Skeletal muscle cell (primary cell): ENCODE measurements around the gene VNN1.
A peak's percentile ranks its signal among the peaks of the same experiment; 100 is the strongest.
"Not testable (repeated sequence)": the region's sequence is repeated elsewhere in the genome, so short reads cannot be mapped to it uniquely, and the experiment has no call there.

Source experiments
- DNase-seq: peaks from one replicate; pipeline ENCODE4 v3.0.0-alpha.2; 2010; ENCODE audit warnings: low read depth
- H3K4me3 ChIP-seq: 2 replicates; pipeline ENCODE4 v1.5.1; 2011; ENCODE audit warnings: low read depth, mild to moderate bottlenecking, control low read depth, low read length, moderate library complexity

VNN1 gene

DNA sequence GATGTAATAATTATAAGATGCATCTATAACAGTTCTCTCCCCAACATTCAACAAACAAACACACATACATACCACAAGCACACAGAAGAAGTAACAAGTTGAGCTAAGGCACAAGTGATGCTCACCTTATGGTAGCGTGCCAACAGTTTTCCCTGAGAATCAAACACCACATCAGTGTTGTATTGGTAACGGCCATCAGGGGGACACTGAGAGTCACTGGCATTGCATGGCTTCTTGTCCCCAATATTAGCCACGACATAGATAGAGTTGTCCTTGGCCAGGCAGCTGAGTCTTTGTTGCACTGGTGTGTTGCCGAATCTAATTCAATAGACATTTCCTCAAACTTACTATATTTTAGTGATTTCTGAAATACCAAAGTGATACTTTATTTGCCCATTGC, 14.8 kb upstream of the VNN1 start:
- H3K4me3 ChIP-seq, result no peak overlapping the region
- DNase-seq, result no peak

DNA sequence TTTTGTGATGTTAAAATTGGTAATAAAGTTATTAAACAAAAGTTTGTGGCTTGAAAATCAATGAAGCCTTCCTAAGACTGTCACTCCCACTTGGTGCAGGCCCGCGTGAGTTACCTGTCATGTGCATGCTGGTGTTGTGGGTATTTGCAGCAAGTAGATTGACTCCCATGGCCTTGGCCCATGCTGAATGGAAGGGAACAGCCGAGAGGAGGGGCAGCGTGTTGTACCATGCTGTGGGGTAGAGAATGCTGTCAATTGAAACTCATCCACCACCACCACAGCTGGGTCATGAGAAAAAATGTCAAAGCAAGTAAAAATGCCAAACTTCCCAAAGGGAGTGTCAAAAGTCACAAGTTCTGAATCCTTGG, 12.7 kb upstream of the VNN1 start:
- no peak for DNase-seq
- no peak overlapping the region for H3K4me3 ChIP-seq

DNA sequence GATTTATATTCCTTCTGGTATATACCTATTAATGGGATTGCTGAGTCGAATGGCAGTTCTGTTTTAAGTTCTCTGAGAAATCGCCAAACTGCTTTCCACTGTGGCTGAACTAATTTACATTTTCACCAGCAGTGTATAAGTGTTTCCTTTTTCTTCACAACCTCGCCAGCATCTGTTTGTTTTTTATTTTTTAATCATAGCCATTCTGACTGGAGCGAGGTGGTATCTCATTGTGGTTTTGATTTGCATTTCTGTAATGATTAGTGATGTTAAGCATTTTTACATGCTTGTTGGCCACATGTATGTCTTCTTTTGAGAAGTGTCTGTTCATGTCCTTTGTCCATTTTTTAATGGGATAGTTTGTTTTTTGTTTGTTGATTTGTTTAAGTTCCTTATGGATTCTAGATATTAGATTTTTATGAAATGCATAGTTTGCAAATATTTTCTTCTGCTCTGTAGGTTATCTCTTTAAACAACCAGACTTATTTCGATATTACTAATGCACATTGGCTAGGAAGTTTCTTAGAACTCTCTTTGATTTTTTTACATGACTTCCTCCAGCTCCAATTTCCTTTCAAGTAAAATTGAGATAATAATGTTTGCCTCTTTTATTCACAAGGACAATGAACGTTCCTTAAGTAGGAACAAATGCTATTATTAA, 12.2 kb upstream of the VNN1 start:
- no peak overlapping the region for H3K4me3 ChIP-seq
- no peak for DNase-seq

DNA sequence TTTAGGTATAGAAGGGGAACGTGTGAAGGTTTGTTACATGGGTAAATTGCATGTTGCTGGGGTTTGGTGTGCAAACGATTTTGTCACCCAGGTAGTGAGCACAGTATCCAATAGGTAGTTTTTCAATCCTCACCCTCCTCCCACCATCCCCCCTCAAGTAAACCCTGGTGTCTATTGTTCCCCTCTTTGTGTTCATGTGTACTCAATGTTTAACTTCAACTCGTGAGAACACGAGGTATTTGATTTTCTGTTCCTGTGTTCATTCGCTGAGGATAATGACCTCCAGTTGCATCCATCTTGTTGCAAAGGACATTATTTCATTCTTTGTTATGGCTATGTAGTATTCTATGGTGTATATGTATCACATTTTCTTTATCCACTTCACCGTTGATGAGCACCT, 11.6 kb upstream of the VNN1 start:
- DNase-seq, result no peak
- H3K4me3 ChIP-seq, result no peak overlapping the region

DNA sequence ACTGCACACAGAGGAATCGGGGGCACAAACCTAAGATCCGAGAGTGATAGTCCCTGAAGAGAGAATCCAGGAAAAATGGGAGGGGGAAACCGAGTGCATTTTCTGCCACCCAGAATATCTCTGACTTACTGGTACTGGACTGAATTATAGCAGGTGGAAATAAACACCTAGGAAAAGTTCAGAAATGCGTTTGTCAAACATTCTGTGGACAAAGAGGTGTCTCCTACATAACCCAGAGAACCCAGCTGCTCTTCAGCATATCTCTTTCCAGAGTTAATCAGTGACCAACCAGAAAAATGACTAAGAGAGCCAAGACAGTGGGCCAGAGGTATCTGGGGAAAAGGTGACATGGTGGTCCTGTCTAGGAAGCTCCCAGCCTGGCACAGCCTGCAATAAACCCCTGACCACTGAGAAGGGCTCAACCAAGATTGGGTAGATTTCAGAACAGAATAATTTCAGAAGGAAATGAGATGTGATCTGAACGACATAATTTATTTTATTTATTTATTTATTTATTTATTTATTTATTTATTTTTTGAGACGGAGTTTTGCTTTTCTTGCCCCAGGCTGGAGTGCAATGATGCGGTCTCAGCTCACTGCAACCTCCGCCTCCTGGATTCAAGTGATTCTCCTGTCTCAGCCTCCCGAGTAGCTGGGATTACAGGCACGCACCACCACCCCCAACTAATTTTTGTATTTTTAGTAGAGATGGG, 6.0 kb upstream of the VNN1 start:
- no peak overlapping the region for H3K4me3 ChIP-seq
- DNase-seq, result no peak

DNA sequence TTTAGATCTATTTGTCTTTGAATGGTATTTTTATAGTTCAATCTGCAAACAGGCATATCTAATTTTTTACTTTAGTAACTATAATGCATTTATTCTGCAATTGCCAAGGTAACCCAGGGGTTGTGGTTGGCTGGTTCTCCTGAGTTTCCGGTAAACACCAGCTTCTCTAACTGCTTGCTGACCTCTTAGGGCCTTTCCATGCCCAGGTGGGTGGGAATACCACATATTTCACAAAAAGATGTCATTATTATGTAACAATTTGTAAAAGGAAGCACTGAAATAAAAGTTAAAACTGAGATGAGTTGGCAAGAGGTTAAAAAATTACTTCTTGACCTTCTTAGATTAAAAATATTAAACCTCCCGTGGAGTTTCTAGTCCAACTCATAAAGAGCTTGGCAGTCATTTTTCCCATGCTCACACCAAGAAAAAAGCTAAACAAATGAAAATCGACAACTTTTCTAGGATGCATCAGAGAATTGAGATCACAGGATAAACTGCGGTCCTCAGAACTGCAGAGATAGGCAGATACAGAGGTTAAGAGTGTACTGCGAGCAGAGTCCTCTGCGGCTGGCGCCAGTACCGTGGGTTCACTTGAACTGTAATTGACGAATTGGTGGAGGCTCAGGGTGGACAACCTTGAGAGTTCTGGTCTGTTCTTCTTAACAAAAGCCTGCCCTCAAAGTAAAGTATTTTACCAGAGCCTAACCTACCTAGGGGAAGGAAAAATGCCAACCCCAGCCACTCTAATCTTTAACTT, 2.2 kb upstream of the VNN1 start:
- DNase-seq, result no peak
- no peak overlapping the region for H3K4me3 ChIP-seq

DNA sequence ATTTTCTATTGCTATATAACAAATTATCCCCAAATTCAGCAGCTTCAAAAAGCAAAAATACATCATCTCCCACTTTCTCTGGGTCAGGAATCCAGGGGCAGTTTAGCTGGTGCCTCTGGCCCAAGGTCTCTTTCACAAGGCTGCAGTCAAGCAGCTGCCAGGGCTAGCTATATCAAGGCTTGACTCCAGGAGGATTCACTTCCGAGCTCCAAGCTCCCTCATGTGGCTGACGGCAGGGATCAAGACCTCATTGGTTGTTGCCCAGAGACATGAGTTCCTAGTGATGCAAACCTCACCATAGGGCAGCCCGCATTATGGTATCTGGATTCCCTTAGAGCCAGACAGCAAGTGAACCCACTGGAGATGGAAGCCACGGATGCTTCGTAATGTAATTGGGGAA, 1.3 kb upstream of the VNN1 start:
- no peak overlapping the region for H3K4me3 ChIP-seq
- DNase-seq, result peak; percentile 39

DNA sequence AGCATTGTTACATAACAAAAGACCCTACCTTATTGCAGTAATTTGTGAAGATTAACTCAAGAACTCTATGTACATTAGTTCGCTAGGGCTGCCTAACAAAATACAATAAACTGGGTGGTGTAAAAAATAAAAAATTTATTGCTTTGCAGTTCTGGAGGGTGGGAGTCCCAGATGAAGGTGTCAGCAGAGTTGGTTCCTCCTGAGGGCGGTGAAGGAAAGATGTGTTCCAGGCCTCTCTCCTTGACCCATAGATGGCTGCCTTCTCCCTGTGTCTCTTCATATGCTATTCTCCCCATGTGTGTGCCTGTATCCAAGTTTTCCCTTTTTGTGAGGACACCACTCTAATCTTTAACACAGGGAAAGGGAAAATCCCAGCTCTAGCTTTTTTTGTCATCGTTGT, 305 bp upstream of the VNN1 start:
- no peak overlapping the region for H3K4me3 ChIP-seq

DNA sequence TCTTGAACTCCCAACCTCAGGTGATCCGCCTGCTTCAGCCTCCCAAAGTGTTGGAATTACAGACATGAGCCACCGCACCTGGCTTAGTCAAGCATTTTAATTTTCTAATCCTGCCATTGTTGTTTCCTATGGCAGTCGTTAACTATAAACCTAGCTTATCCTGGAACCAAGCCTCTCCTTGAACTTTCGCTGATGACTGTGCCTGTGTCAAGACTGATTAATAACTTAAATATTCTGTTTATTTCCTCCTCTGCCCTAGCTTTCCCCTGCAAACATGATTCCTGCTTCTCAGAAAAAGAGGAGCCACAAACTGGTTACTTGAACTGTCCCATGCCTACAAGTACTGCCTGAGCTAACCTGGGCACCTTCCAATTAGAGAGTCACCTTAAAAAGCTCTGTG, 1.5 kb downstream of the VNN1 start:
- H3K4me3 ChIP-seq, result no peak overlapping the region

More for the DNA sequence above, 305 bp upstream of the VNN1 start:
- DNase-seq, result no peak

DNA sequence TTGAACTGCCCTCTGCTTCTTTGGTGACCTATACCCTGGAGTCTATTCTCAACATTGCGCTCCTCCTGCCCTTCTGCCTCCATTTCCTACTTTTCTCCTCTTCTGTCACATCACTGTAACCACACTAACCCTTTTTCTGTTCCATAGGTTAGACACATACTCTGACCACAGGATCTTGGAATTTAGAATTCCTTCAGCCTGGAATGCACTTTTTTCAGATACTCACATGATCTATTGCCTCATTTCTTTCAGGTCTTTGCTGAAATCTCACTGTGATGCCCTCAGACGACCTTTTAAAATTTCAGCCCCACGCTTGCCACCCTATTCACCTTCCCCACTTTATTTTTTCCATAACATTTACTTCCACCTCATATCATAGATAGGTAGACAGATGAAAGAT, 5.1 kb downstream of the VNN1 start:
- DNase-seq, result no peak
- H3K4me3 ChIP-seq, result no peak overlapping the region

More for the DNA sequence above, 1.5 kb downstream of the VNN1 start:
- no peak for DNase-seq

DNA sequence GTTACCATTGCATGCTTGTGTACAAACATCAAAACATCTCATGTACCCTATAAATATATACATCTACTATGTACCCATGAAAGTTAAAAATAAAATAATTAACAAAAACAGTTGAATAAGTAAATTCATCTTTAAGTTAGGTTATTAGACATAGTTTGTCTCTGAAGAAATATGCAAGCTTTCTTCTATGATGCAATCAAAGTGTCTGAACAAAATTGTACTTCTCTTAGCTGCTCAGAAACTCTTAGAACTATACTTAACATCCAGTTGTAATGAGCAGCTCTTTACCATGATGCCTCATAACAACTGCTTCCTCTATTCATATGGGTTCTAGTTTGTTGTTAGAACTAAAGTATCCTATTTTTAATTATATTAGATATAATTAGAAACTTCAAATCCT, 5.9 kb downstream of the VNN1 start:
- no peak overlapping the region for H3K4me3 ChIP-seq
- no peak for DNase-seq

DNA sequence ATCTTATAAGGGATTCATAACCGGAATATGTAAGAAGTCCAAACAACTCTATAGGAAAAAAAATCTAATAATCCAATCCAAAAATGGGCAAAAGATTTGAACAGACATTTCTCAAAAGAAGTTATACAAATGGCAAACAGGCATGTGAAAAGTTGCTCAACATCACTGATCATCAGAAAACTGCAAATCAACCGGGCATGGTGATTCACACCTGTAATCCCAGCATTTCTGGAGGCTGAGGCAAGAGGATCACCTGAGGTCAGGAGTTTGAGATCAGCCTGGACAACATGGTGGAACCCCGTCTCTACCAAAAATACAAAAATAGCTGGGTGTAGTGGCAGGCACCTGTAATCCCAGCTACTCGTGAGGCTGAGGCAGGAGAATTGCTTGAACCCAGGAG, 7.1 kb downstream of the VNN1 start:
- DNase-seq, H3K4me3 ChIP-seq: not testable (repeated sequence)

DNA sequence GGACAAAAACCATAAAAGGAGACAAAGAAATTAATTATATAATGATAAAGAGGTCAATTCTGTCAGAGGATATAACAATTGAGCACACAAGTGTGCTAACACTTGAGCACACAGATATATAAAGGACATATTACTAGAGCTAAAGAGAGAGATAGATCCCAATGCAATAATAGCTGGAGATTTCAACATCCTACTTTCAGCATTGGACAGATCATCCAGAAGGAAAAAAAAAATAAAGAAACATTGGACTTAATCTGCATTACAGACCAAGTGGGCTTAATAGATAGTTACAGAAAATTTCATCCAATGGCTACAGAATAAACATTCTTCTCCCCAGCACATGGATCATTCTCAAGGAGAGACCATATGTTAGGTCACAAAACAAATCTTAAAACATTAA, 9.9 kb downstream of the VNN1 start:
- H3K4me3 ChIP-seq, result no peak overlapping the region
- no peak for DNase-seq

DNA sequence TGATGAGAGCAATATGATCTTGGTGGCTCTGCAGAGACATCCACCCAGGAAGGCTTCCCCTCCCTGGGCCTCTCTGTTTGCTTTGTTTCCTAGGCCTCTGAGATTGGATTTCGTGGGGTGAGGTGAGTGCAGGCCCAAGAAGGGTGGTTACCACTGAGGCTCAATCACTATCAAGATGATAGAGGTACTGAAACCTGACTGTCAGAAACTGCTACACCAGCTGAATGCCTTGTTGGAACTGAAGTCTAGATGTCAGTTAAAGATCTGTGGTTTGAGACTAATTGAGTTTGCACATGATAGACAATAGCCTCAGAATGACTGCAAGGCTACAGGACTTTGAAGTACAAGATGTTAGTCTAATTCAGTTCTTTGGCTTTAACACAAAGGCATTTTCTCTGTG, 15.2 kb downstream of the VNN1 start:
- H3K4me3 ChIP-seq, result no peak overlapping the region
- DNase-seq, result no peak

DNA sequence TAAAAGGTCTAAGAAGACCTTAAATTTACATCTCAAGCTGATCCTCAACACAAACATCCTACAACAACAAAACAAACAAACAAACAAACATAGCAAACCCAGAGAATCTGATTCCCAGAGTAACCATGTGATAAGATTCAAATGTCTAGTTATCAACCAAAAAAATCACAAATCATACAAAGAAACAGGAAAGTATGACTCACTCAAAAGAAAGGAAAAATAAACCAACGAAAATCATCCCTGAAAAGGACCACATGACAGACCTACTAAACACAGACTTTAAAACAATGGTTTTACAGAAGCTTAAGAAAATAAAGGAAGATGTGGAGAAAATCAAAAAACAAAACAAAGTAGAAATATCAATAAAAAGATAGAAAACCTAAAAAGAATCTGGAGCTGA, 18.1 kb downstream of the VNN1 start:
- no peak overlapping the region for H3K4me3 ChIP-seq
- no peak for DNase-seq

DNA sequence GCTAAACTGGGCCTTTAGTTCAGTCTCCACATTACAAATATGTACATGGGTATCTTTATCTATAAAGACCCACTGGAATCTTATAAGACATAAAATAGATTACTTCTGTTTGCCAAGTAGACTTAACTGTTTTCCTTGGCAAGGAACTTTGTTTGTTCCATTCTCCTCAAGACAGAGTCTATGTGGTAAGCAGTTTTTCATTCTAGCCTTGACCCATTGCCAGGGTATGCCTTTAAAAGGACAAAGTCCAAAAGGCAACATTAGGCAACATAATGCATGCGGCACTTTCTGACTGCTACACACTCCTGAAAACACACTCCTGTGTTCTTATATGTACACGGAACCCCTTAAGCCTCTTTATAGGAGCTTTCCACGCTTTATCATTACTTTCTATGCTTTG, 20.4 kb downstream of the VNN1 start:
- peak; percentile 34 for DNase-seq
- no peak overlapping the region for H3K4me3 ChIP-seq

DNA sequence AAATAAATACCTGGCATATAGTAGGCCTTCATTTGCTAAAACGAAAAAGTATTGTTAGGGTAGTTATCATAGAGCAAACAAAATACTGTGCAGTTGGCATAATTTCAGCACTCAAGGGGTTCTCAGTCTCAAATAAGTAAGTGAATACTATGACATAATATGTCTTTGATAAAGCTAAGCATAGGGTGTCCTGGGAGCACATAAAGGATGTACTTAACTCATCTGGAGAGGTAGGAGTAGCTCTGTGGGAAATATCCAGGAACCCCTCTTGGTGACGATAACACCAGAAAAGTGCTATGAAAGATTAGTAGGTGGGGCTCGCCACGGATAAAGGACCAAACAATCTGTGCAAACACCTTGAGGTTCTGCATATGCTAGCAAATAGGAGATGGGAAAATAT, 23.2 kb downstream of the VNN1 start:
- H3K4me3 ChIP-seq, result no peak overlapping the region
- no peak for DNase-seq

DNA sequence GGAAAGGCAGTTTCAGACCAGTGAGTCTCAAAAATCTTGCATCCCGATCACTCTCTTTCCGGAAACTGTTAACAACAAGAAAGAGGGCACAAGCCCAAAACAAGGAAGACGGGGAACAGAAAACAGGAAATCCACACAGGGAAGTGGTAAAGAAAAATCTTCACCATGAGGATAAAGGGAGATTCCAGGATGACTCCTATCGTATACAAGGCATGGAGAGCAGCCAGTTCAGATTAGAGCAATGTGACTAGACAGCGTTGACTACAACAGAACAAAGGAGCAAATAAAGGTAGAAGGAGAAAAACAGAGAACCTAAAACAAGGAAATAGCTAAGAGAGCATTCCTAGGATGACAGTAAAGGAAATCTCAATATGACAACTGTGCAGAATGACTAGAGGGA, 26.5 kb downstream of the VNN1 start:
- DNase-seq, result peak; percentile 16
- no peak overlapping the region for H3K4me3 ChIP-seq

DNA sequence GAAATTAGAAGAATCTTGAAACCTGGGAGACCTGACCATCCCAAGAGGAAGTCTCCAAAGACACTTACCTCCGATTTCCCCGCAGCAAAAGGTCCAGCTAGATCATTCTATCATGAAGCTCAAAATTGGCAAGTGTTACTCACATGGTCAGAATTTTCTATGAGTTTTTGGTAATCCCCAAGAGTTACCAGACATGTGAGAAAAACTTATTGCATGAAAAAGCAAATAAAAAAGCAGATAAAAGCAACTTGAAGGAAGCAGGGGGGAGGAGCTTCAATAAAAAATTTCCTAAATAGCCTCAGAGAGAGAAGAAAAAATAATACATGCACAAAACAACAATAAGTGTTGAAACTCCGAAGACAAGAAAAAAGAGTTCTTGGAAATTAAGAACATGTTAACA, 27.3 kb downstream of the VNN1 start:
- no peak overlapping the region for H3K4me3 ChIP-seq
- no peak for DNase-seq

DNA sequence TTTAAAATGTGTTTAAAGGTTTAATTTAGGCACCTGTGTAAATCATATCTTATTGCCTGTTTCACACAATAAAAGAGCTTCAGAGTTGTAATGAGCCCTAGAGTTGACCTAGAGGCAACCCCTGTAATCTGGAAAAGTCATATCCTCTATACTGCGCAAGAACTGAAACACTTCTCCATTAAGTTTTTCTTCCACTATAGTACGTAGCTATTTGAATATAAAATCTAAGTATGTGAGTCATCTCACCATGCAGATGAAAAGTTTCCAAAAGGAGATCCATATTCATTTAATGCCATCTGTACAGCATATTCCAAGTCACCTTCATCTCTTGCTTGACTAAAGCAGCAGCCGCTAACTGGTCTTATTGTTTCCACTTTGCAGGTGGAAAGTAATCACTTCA, 28.8 kb downstream of the VNN1 start:
- no peak overlapping the region for H3K4me3 ChIP-seq
- no peak for DNase-seq

DNA sequence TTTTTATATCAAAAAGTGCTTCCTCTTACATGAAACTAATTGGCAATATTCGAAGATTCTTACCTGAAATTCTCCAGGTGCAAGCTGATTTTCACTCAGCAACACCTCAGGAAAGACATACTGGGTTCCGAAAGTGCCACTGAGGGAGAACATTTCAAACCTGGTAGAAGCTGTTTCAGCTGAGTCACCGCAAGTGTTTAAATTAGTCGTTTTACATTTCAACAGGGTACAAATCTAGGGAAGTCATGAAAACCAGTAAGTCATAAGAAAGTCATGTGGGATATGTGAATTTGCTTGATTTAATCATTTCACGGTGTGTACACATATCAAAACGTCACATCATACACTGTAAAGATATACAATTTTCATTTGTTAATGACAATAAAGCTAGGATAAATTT, 29.6 kb downstream of the VNN1 start:
- no peak overlapping the region for H3K4me3 ChIP-seq
- DNase-seq, result peak; percentile 10
